Renal cortex interstitium (tissue), 11 donors: ENCODE results near the gene CEBPZ. TPM values are rescaled to one million over a fixed set of nuclear protein-coding genes. Genes with fewer than 3 reads are reported as not detected.
"Not testable (repeated sequence)": the region's sequence is repeated elsewhere in the genome, so short reads cannot be mapped to it uniquely, and the experiment has no call there.

Experiments
- DNase-seq, 11 donors: peaks; one replicate each; pipeline ENCODE4 v3.0.0-alpha.2; 2013; ENCODE audit warnings: low read depth in 9 of 11, low spot score in 4 of 11; ENCODE audit errors: extremely low read depth in 1 of 11
- polyA plus RNA-seq, 3 donors: library from polyadenylated mRNA; unstranded; fragments of 120-200 nt; gene quantifications; one replicate each; pipeline ENCODE4 v1.2.1, GENCODE V29; 2013; ENCODE audit not compliant: insufficient read length in 3 of 3

Gene CEBPZ
- polyA plus RNA-seq, 3 donors, result 75.8 to 105 (median 85.7) TPM

DNA sequence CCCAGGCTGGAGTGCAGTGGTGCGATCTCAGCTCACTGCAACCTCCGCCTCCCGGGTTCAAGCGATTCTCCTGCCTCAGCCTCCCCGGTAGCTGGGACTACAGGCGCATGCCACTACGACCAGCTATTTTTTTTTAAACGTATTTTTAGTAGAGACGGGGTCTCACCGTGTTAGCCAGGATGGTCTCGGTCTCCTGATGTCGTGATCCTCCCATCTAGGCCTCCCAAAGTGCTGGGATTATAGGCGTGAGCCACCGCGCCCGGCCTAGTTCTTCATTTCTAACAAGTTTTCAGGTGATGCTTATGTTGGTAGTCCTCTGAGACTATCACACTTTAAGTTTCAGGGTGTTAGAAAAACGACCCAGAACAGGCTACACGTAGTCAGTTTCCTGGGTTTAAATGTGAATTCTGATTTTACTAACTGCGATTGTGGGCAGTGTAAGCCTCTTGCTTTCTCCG lies 35.5 kb downstream of the CEBPZ start:
- DNase-seq, result not testable (repeated sequence)

DNA sequence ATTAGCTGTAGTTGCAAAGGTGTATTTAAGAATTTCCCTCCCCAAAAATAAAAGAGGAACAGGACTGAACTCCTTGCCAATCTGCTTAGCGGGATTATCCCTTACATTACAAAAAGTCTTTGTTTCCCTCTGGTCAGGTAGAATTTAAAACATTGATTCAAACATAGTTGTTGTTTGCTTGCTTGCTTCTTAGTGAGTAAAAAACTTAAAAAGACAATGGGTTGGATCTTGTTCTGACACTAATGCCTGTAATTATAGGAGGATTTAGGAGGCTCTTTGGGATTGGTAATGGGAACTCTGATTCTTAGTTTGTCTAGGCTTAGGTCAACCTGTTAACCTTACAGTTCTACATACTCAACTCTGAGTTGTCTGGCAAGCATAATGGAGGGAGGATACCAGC lies 38.8 kb downstream of the CEBPZ start:
- DNase-seq, result no peak

DNA sequence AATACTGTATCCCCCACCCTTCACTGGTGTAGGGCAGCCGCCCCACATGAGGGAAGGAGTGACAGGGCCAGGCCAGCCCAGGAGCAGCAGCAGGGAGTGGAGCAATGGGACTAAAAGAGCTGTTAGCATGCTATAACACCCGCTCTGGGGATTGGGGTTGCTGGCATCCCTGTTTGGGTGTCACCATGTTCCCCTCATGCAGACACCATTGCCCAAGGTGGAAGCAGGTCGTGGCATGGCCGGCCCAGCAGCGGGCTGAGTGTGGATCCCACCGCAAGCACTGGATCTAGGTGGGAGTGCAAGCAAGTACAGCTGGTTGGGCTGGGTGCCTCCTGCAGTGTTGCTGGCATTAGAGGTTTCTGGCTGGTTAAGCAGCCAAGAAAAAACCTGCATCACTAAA lies 39.6 kb downstream of the CEBPZ start:
- no peak for DNase-seq

DNA sequence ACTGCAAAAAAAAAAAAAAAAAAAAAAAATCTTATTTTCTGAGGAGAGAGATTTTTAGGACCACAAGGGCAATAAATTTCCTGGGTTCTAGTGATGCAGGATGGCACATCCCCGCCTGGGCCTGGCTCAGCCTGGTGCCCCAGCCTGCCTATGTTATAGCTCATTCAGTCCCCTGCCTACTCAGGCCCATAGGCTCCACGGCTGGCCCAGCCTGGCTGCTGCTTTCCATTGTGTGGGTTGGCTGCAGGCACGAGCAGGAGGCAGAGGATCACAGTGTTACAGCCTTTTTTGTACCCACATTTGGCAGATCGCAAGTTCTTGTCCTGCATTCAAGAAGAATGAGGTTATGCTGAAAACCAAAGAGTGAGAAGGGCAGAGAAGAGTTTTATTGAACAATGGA lies 40.1 kb downstream of the CEBPZ start:
- no peak for DNase-seq

DNA sequence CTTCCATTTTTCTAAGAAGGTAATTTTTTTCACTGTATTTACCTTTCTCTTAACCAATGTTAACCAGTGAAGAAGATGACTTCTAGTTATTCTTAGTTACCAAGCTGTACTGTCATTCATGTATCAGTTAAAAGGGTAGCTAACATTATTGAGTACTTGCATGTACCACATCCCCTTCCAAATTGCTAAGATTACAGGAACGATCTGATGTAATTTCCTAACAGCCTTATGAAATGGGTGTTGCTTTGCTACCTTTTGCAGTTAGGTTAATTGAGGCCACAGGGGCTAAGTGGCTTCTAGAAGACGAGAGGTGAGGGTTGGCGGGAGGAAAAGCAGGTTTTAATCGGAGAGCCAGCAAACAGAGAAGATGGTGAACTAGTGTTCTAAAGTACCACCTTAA lies 41.1 kb downstream of the CEBPZ start:
- DNase-seq, result no peak

DNA sequence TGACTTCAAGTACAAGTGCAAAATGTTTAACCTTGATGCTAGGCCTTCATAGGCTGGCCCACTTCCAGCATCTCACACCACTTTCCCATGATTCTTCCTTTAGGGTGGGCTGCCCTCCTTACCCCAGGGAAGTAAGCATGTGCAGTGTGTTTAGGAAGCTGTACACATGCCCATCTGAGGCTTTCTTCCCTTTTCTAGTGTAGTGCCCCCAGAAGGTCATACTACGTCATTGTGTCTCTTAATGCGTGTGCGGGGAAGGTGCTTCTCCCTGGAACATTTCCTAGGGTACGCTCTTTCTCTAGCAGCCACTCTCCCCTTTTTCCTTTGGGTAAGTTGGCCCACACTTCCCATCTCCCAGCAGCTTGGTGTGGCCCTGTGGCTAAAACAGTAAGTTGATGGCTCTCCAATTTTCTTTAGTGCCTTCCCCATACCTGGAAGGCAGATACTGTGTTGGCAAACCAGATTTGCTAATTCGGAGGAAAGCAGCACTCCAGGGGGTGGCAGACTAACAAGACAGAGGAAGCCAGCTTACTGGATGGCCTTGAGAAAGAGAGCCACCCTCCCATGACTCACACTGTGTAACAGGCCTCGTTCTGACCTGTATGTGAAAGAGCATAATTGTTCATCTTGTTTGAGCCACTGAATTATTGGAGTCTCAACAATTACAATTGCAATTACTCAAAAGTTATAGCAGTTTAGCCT lies 41.8 kb downstream of the CEBPZ start:
- DNase-seq, result no peak

DNA sequence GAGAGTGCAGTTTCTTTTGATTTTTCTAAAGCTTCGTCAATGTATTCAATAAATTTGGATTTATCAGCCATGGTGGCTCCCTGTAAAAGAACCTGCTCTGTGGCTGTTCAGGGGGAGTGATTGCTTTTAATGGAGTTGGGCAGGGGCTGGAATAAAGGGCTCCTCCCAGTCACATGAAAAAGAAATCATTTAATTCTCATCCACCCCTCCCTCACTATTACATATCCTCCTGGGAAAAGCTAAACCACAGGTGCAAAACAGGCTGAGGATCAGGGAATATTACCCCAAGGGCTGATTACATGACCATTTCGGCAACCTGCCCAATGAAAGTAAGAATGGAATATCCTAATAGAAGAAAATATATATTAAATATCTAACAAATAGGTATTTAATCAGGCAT lies 42.8 kb downstream of the CEBPZ start, which contains the start of gene SULT6B1:
TSS of gene SULT6B1 (minus strand) at position 101 of the 400 bp plus-strand sequence. CDS start at position 71, 30 bp downstream.
- no peak for DNase-seq

DNA sequence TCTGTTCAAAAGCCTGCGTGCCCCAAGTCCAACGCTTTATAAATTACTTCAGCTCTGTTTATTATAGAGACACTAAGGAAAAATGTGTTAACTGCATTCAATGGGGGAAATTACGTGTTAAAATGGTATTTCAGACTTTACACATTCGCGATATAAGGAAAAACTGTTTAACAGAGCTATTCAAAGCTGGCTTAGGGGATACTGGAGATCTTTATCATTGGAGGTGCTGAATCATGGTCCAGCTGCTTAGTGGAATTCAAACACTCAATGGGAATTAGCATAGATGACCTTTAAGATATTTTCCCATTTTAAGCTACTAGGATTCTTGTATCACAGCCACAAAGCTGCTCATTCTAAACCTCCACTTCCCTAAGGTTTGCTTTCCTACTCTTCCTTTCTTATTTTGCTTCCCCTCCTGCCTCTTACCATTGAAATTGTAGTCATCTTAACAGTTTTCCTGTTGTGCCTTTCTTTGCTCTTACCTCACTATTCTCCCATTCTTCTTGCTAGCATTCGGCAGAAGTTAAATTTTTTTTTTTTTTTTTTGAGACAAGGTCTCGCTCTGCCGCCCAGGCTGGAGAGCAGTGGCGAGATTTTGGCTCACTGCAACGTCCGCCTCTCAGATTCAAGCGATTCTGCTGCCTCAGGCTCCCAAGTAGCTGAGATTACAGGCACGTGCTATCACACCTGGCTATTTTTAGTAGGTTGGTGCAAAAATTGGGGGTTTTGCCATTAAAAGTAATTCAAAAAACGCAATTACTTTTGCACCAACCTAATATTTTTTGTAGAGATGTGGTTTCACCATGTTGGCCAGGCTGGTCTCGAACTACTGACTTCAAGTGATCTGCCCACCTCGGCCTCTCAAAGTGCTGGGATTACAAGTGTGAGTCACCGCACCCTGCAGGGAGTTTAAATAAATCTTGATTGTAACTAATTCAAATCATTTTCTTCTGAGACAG lies 49.4 kb downstream of the CEBPZ start:
- peak in 1 of 11 donors; percentile 11 for DNase-seq

DNA sequence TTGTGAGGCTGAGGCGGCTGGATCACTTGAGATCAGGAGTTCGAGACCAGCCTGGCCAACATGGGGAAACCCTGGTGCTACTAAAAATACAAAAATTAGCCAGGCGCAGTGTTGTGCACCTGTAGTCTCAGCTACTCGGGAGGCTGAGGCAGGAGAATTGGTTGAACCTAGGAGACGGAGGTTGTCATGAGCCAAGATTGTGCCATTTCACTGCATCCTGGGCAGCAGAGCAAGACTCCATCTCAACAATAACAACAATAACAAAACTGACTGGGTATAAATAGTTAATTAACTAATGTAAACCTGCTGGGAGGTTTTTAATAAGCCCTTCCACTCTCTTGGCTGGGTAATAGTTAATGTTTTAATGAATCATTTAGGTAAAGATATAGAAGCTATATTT lies 50.8 kb downstream of the CEBPZ start:
- no peak for DNase-seq

DNA sequence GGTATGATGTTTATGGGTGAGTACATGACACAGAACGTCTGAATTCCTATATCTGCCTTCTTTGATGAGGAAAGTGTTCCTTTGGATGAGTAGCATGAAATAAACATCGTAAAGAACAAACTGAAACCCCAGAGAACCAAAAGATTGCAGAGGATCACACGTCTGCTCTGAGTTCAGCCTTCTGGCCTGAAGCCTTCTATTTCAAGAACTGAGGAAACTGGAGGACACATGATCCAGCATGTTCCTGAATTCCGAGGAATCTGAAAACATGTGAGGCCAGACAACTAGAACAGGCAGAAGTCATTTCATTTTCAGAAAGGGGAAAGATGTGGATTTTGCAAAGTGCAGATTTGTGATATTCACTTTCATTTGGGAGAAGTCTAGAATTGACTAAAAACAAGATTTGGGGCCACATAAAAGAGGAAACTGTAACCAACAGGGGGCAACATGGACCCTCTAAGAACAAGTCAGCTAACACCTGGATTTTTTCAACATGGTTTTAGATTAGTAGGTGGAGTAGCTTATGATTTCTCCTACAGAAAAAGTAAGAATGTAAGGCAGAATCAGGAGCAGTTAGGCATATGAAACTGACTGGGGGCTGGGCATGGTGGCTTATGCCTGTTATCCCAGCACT lies 51.3 kb downstream of the CEBPZ start:
- DNase-seq, result no peak

DNA sequence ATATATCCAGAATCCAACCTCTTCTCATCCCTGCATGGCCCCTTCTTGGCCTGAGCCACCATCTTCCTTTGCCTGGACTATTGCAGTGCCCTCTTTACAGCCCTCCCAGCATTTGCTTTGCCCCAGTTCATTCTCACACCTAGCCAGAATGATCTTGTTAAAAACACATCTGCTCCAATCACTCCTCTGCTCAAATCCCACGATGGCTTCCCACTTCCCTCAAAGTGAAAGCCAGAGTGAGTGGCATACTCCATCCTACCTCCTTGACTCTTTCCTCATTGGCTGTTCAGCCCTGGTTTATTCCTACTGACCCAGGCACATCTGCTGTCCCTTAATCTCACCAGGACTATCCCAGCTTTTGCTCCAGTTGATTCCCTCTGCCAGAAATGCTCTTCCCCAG lies 57.7 kb downstream of the CEBPZ start:
- no peak for DNase-seq

DNA sequence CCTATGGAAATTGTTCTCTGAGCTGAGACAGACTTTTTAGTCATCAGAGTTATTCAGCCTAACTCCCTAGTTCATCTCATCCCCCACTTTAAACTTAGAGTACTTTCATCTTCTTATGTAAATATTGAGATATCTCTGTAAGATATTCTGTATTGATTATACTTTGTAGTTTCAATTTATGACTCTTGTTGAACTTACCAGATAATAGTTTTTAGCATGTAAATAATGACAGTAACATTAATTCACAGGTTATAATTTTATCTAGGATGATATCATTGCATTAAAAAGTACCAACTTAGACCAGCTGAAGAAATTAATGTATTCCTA lies 59.8 kb downstream of the CEBPZ start:
- no peak for DNase-seq

DNA sequence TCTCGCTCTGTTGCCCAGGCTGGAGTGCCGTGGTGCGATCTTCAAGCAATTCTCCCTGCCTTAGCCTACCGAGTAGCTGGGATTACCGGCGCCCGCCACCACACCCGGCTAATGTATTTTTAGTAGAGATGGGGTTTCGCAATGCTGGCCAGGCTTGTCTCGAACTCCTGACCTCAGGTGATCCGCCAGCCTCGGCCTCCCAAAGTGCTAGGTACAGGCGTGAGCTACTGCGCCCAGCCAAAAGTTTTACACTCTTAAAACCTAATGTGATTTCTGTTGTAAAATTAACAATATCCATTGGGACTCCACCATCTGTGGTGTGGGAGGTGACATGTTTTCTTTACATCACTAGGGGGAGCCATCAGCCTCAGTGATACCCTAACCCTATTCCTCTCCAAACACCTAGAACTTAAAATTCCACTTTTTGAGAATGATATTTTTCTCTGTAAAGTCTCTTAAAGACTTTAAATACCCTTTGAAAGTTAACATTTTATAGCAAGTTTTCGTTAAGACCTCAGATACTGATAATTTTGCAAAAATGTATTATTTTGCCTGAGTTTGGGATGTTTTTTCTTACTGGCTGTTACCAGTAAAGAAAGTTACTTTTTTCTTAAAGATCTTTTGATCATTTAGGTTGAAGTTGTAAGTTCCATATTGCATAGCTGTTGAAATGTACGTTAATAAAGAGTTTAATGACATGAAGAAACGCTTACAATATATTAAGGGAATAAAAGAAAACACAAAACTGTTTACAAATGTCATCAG lies 63.0 kb downstream of the CEBPZ start:
- peak in 1 of 11 donors; percentile 7 for DNase-seq

DNA sequence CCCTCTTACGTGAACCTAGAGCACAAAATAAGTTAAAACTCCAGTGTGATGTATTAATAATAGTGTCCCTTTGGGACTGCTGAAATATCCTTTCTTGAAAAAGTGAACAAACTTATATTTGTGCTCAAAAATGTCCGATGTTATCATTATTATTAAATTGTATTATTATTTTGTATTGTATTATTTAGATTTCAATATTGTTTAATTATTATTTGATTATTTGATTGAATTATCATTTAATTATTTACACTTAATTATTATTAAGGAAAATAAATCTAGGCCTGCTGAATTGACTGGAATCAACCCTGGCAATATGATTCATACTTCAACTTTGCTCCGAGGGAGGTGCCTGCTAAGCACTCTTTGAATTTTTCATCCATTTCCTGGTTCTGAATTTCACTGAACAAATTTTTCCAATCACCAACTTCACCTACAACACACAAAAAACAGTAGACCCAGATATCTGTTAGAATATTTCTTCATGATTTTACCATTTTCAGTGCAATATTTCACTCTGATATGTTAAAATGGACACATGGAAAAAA lies 63.7 kb downstream of the CEBPZ start:
- DNase-seq, result no peak

DNA sequence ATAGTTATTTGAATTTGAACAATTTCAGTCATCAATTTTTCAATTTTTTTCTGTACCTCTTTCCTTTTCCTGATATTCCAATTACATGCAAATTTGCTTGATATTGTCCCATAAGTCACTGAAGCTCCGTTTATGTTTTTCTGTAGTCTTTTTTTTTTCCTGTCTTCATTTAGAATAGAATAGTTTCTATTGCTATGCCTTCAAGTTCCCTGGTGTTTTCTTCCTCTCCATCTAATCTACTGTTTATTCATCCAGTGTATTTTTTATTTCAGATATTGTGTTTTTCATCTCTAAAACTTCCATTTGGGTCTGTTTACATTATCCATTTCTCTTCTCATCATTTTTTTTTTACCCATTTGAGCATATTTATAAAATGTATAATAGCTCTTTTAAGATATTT lies 66.6 kb downstream of the CEBPZ start:
- no peak for DNase-seq

DNA sequence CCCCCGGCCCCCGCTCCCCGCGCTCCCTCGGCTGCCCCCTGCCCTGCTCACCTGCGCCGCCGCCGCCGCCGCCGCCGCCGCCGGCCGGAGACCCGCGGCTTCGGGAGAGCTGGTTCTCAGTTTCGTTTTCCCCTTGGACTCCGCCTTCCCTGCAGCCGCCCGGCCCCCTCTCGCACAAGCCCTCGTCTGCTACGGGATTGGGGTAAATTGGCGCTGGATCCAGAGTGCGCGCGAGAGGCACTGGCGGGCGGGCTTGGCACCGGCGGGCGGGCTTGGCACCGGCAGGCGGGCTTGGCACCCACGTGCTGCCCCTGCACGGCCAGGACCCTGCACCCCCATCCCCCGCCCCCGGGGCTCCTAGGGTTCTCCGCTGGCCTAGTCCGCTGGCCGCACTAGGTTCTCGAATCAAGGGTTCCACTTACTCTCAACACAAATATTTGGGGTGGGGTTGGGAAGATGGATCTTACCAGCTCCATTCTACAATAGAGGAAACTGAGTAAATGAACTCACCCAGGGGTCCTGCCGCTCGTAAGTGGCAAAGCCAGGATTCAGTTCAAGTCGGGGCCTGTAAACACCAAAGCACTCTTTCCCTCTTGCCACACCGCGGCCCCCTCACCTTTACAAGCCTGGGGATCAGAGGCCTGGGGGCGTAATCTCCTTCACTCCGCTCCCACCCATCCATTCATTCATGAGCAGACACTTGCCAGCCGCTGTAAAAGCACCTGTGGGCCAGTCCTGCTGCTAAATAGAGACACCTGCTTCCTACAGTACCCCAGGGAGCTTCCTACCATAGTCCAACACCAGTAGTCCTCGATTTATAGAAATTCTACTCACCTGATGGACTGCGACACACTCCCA lies 74.3 kb downstream of the CEBPZ start, which contains the start of gene EIF2AK2:
TSS of gene EIF2AK2 (minus strand) at position 124 of the 858 bp plus-strand sequence. CDS start 9,174 bp downstream, outside the sequence.
- DNase-seq, result peak; percentile 35 to 81 (median 72)

DNA sequence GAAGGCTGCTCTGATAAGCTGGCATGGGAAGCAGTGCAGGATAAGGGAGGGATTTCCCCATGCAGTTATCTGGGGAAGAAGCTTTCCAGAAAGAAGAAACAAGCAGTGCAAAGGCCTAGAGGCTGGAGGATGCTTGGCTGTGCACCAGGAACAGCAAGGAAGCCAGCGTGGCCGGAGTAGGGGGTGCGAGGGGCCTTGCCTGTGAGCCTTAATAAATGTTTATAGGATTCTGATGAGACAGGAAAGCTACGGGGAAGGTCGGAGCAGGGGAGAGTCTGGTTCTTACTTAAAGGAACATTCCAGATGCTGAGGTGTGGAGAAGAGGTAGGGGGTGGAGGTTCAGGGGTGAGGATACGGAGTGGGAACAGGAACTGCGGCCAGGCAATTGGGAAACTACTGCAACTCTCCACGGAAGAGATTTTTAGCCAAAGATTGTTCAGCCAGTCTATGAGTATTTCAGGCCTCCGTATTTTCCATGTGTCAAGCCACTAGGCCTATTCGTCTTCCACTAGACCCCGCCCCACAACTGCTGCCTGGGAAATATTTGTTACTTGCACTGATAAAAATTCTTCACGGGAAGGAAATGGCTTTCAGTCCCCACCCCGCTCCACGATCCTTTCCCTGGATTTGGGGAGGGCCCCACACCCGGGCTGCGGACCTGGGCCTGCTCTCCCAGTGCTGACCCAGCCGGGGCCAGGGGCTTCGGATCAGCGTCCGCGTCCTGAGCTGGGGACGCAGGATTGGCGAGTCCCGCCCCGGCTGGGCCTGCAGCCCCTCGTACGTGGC lies 75.1 kb downstream of the CEBPZ start:
- peak; percentile 33 to 68 (median 55) for DNase-seq
